Caco-2 (cell line): ENCODE results near the gene FGFR3. TPM values are rescaled to one million over a fixed set of nuclear protein-coding genes. Genes with fewer than 3 reads are reported as not detected.

Source experiments
- BruUV-seq: library from RNA; stranded (reverse); fragments of 400-500 nt; replicated peaks from 2 replicates; lab custom pipeline; 2021; lab: Mats Ljungman, UMichigan
- CTCF ChIA-PET: fragments of 300-600 bp; sonication (Branson Sonifier 250); formaldehyde crosslinking; loops from one replicate; lab custom pipeline; 2022; ENCODE audit warnings: antibody characterized with exemption; lab: Charles Lee
- POLR2A ChIA-PET: fragments of 300-600 bp; sonication (Branson Sonifier 250); formaldehyde crosslinking; loops from one replicate; lab custom pipeline; 2022; ENCODE audit warnings: antibody characterized with exemption; lab: Charles Lee
- DNase-seq, 2 experiments: peaks; one replicate each; pipeline versions ENCODE4 v3.0.0 to v3.0.0-alpha.2; 2020 to 2022
- H3K27me3 ChIP-seq: replicated peaks from 2 replicates; pipeline ENCODE4 v1.6.0; 2011; ENCODE audit warnings: low read length; ENCODE audit not compliant: control insufficient read depth, insufficient read depth
- H3K36me3 ChIP-seq: 2 replicates; pipeline ENCODE4 v1.5.1; 2011; ENCODE audit warnings: low read length; ENCODE audit not compliant: control insufficient read depth, insufficient read depth
- H3K4me1 ChIP-seq: fragments of 250-450 bp; sonication (Bioruptor Pico); 2 replicates; pipeline ENCODE4 v1.5.1; 2020; ENCODE audit warnings: mild to moderate bottlenecking
- H3K4me3 ChIP-seq: 2 replicates; pipeline ENCODE4 v1.5.1; 2011; ENCODE audit warnings: low read depth, mild to moderate bottlenecking, control low read depth, low read length
- H3K9me3 ChIP-seq: fragments of 250-450 bp; sonication (Bioruptor Pico); 2 replicates; pipeline ENCODE4 v1.5.1; 2020; ENCODE audit warnings: mild to moderate bottlenecking, moderate library complexity
- H3K27ac Mint-ChIP-seq: one replicate; pipeline ENCODE4 v1.8.0; 2022; ENCODE audit warnings: mixed read lengths; ENCODE audit not compliant: unreplicated experiment
- H3K27me3 Mint-ChIP-seq: one replicate; pipeline ENCODE4 v1.8.0; 2022; ENCODE audit warnings: mixed read lengths; ENCODE audit not compliant: insufficient read depth, unreplicated experiment
- H3K36me3 Mint-ChIP-seq: one replicate; pipeline ENCODE4 v1.8.0; 2022; ENCODE audit warnings: mild to moderate bottlenecking, mixed read lengths; ENCODE audit not compliant: insufficient read depth, unreplicated experiment
- H3K4me1 Mint-ChIP-seq: one replicate; pipeline ENCODE4 v1.8.0; 2022; ENCODE audit warnings: low read depth, mixed read lengths; ENCODE audit not compliant: unreplicated experiment
- H3K4me3 Mint-ChIP-seq: one replicate; pipeline ENCODE4 v1.8.0; 2022; ENCODE audit warnings: mild to moderate bottlenecking, moderate library complexity, mixed read lengths; ENCODE audit not compliant: unreplicated experiment
- H3K9me3 Mint-ChIP-seq: one replicate; pipeline ENCODE4 v1.8.0; 2022; ENCODE audit warnings: mixed read lengths; ENCODE audit not compliant: unreplicated experiment
- CTCF ChIP-seq, 2 experiments: fragments of 200-600 bp in 1 of 2; IDR thresholded peaks; 1 replicate in 1 of 2; 2 replicates in 1 of 2; pipeline versions ENCODE4 v1.5.1 to v1.8.0; 2011 to 2022; ENCODE audit warnings: antibody characterized with exemption in 1 of 2, control low read depth in 1 of 2, inconsistent platforms in 1 of 2, low read depth in 1 of 2, low read length in 1 of 2, mild to moderate bottlenecking in 1 of 2, moderate library complexity in 1 of 2; ENCODE audit not compliant: insufficient read depth in 1 of 2, severe bottlenecking in 1 of 2, unreplicated experiment in 1 of 2
- intact Hi-C: fragments of 100-400 bp; cut with micrococcal nuclease; formaldehyde crosslinking; loops from one replicate; pipeline ENCODE4 v1.10.0; 2022; ENCODE audit not compliant: unreplicated experiment
- total RNA-seq: library from RNA; stranded (reverse); gene quantifications from 2 replicates; pipeline ENCODE4 v1.2.3, GENCODE V29; 2022

FGFR3 gene
- total RNA-seq, 1 experiment from 2014 or later: 132 TPM

GRCh38 chr4:1760521-1761071 lies 32.5 kb upstream of the FGFR3 start:
- ChIA-PET POLR2A (no interaction called here), CTCF (no interaction called here)
- H3K9me3 ChIP-seq: no peaks in the 10 kb centered on the region
- Mint-ChIP-seq H3K4me3 (no peak overlapping the region), H3K9me3 (no peaks in the 10 kb centered on the region), H3K27me3 (no peaks in the 10 kb centered on the region), H3K27ac (no peak overlapping the region), H3K4me1 (peaks cover 3% of the 10 kb centered on the region), H3K36me3 (no peaks in the 10 kb centered on the region)
- no TSS peak for BruUV-seq
- H3K36me3 ChIP-seq: no peaks in the 10 kb centered on the region
- TF ChIP-seq CTCF (IDR thresholded peaks at IDR 0.05; ENCODE audit: insufficient read depth in 1 of 2, low read depth in 1 of 2, low read length in 1 of 2, severe bottlenecking in 1 of 2, unreplicated experiment in 1 of 2): no peak
- H3K27me3 ChIP-seq: no peaks in the 10 kb centered on the region
- H3K4me1 ChIP-seq: peaks cover 16% of the 10 kb centered on the region
- H3K4me3 ChIP-seq: no peak overlapping the region
- intact Hi-C loops: no loop called here
- DNase-seq: no peak

- intact Hi-C loops: no loop called here
- no peak for DNase-seq
- no peak overlapping the region for H3K4me3 Mint-ChIP-seq
- no peak overlapping the region for H3K27ac Mint-ChIP-seq
- no peaks in the 10 kb centered on the region for H3K36me3 ChIP-seq
- H3K9me3 ChIP-seq: no peaks in the 10 kb centered on the region
- H3K36me3 Mint-ChIP-seq: no peaks in the 10 kb centered on the region
- no peaks in the 10 kb centered on the region for H3K27me3 Mint-ChIP-seq
- H3K4me3 ChIP-seq: no peak overlapping the region
- no TSS peak for BruUV-seq
- TF ChIP-seq CTCF (IDR thresholded peaks at IDR 0.05; ENCODE audit: insufficient read depth in 1 of 2, low read depth in 1 of 2, low read length in 1 of 2, severe bottlenecking in 1 of 2, unreplicated experiment in 1 of 2): no peak
- H3K4me1 ChIP-seq: peaks cover 22% of the 10 kb centered on the region
- peaks cover 6% of the 10 kb centered on the region for H3K4me1 Mint-ChIP-seq
- POLR2A ChIA-PET: no interaction called here
- H3K27me3 ChIP-seq: no peaks in the 10 kb centered on the region
- CTCF ChIA-PET: no interaction called here
- H3K9me3 Mint-ChIP-seq: no peaks in the 10 kb centered on the region
Measured at GRCh38 chr4:1761130-1761689, 31.9 kb upstream of the FGFR3 start.

GRCh38 chr4:1762264-1763010 lies 30.7 kb upstream of the FGFR3 start:
- Mint-ChIP-seq H3K4me3 (no peak overlapping the region), H3K27me3 (no peaks in the 10 kb centered on the region), H3K36me3 (no peaks in the 10 kb centered on the region), H3K9me3 (no peaks in the 10 kb centered on the region), H3K27ac (no peak overlapping the region), H3K4me1 (peaks cover 6% of the 10 kb centered on the region)
- Histone ChIP-seq H3K27me3 (no peaks in the 10 kb centered on the region), H3K4me3 (no peak overlapping the region), H3K4me1 (peaks cover 28% of the 10 kb centered on the region), H3K9me3 (no peaks in the 10 kb centered on the region), H3K36me3 (no peaks in the 10 kb centered on the region)
- CTCF ChIA-PET: no interaction called here
- no peak for DNase-seq
- BruUV-seq: no TSS peak
- TF ChIP-seq CTCF (IDR thresholded peaks at IDR 0.05; ENCODE audit: insufficient read depth in 1 of 2, low read depth in 1 of 2, low read length in 1 of 2, severe bottlenecking in 1 of 2, unreplicated experiment in 1 of 2): no peak
- POLR2A ChIA-PET: interaction anchor here (0.6 kb wide), 1 partner anchor 246 kb away, joined by 3 read pairs; the partner anchor contains the start of gene NELFA
- intact Hi-C loops: no loop called here
